Kidney (tissue), 14 donors: ENCODE results near the gene SP100. TPM values are rescaled to one million over a fixed set of nuclear protein-coding genes. Genes with fewer than 3 reads are reported as not detected.

Experiments used
- DNase-seq, 5 donors: peaks; one replicate each; pipeline ENCODE4 v3.0.0-alpha.2; 2013 to 2020
- FAIRE-seq: peaks from 2 replicates; lab custom pipeline; 2012; peaks lifted over from hg19 to GRCh38; lab: Jason Lieb, UNC
- H3K27ac ChIP-seq, 2 donors: one replicate each; pipeline ENCODE4 v1.7.0; 2013; ENCODE audit warnings: low read depth in 2 of 2, low read length in 2 of 2, inconsistent platforms in 1 of 2
- H3K27me3 ChIP-seq: one replicate; pipeline ENCODE4 v1.7.1; 2013; ENCODE audit warnings: low read length, inconsistent platforms; ENCODE audit not compliant: control insufficient read depth, insufficient read depth
- H3K36me3 ChIP-seq, 3 donors: one replicate each; pipeline versions ENCODE4 v1.7.0 to v1.7.1; 2013; ENCODE audit warnings: low read length in 3 of 3, control low read depth in 1 of 3, inconsistent platforms in 1 of 3; ENCODE audit not compliant: insufficient read depth in 3 of 3, control insufficient read depth in 2 of 3
- H3K4me1 ChIP-seq, 3 donors: one replicate each; pipeline versions ENCODE4 v1.7.0 to v1.7.1; 2013; ENCODE audit warnings: low read length in 3 of 3, inconsistent platforms in 1 of 3, low read depth in 1 of 3; ENCODE audit not compliant: control insufficient read depth in 2 of 3, insufficient read depth in 2 of 3
- H3K4me3 ChIP-seq, 3 donors: one replicate each; pipeline versions ENCODE4 v1.7.0 to v1.8.1; 2013; ENCODE audit warnings: low read length in 3 of 3, control low read depth in 1 of 3, inconsistent platforms in 1 of 3
- H3K9ac ChIP-seq, 3 donors: one replicate each; pipeline versions ENCODE4 v1.7.0 to v1.7.1; 2013; ENCODE audit warnings: low read length in 3 of 3, control low read depth in 1 of 3, inconsistent platforms in 1 of 3
- H3K9me3 ChIP-seq, 3 donors: one replicate each; pipeline versions ENCODE4 v1.7.0 to v1.7.1; 2013; ENCODE audit warnings: low read length in 3 of 3, control low read depth in 1 of 3, inconsistent platforms in 1 of 3; ENCODE audit not compliant: control insufficient read depth in 2 of 3, insufficient read depth in 1 of 3
- intact Hi-C: fragments of 100-400 bp; cut with DNase I; formaldehyde crosslinking; loops from one replicate; pipeline ENCODE4 v1.11.1; 2022
- polyA plus RNA-seq: library from polyadenylated mRNA; stranded (reverse); fragments of 350-450 nt; fragmentation: Illumina TruSeq; extraction: RNeasy Lipid Tissue Mini Kit (QIAGEN cat#74804); gene quantifications from one replicate; pipeline ENCODE4 v1.2.3, GENCODE V29; 2014; ENCODE audit warnings: low read depth, low replicate concordance; ENCODE audit not compliant: insufficient read depth
- total RNA-seq: library from RNA; stranded (reverse); fragmentation: NEBNext Ultra II Directional; extraction: Animal tissue kit (Norgen Biotek cat#: 25700); gene quantifications from one replicate; pipeline ENCODE4 v1.2.1, GENCODE V29; 2021
- TF ChIP-seq, protein P1 (sequence below): IDR thresholded peaks from 3 replicates; pipeline ENCODE4 v1.5.1; 2012; ENCODE audit warnings: mild to moderate bottlenecking, moderate library complexity, borderline replicate concordance; ENCODE audit not compliant: insufficient read depth; ENCODE audit errors: extremely low read depth
- donor health status: control.
- donor health status: control.
- donor health status: control.
- donor health status: control.
- donor health status: control.
- donor health status: DM: yes; HTN: yes; CAD: no.
- donor health status: Normal renal cell carcinoma (clear cell type).

The SP100 gene
- total and polyA plus RNA-seq, 2 donors from 2014 or later, result 35.7 to 118 TPM

DNA sequence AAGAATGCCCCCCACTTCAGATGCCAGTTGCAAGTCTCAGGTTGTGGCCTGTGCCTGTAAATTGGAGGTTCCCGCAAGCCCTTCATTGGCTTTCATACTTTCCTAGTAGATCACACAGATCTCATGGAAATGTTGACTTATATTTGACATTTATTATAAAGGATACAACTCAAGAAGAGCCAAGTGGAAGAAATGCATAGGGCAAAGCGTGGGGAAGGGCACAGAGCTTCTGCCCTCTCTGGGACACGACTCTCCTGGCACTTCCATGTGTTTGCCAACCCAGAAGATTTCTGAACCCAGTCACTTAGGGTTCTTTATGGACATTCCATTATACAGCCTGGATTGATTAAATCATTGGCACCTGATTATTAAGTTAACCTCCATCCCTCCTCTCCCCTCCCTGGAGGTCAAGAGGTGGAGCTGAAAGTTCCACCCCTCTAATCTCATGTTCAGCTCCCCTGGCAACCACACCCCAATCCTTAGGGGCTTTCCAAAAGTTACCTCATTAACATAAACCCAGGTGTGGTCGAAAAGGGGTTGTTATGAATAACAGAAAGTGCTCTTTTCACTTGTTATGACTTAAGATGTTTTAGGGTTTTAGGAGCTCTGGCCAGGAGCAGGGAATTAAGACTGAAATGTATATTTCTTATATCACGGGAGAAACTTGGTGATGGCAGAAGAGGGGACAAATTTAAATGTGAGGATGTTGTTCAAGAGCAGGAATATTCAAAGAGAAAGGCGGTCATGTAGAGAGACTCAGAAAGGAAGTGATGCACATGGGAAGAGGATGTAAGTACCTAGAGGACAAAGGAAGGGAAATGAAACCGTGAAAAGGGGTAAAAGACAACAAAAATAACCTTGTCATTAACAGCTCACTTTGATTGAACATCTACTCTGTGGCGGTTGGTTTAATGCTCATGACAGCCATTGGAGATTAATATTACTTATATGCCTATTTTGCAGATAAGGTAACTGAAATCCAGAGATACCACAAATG, 31.8 kb downstream of the SP100 start:
- H3K9ac ChIP-seq, result no peak overlapping the region
- intact Hi-C loops, result no loop called here
- no peaks in the 10 kb centered on the region for H3K9me3 ChIP-seq
- DNase-seq, result no peak
- no peak overlapping the region for H3K27ac ChIP-seq
- H3K36me3 ChIP-seq, result peaks cover 2 to 28% (median 27%) of the 10 kb centered on the region in 3 donors
- H3K4me1 ChIP-seq, result no peaks in the 10 kb centered on the region
- H3K27me3 ChIP-seq, result no peaks in the 10 kb centered on the region
- TF ChIP-seq, protein P1, sequence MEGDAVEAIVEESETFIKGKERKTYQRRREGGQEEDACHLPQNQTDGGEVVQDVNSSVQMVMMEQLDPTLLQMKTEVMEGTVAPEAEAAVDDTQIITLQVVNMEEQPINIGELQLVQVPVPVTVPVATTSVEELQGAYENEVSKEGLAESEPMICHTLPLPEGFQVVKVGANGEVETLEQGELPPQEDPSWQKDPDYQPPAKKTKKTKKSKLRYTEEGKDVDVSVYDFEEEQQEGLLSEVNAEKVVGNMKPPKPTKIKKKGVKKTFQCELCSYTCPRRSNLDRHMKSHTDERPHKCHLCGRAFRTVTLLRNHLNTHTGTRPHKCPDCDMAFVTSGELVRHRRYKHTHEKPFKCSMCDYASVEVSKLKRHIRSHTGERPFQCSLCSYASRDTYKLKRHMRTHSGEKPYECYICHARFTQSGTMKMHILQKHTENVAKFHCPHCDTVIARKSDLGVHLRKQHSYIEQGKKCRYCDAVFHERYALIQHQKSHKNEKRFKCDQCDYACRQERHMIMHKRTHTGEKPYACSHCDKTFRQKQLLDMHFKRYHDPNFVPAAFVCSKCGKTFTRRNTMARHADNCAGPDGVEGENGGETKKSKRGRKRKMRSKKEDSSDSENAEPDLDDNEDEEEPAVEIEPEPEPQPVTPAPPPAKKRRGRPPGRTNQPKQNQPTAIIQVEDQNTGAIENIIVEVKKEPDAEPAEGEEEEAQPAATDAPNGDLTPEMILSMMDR, result no peak
- FAIRE-seq, result no peak
- no peak overlapping the region for H3K4me3 ChIP-seq

DNA sequence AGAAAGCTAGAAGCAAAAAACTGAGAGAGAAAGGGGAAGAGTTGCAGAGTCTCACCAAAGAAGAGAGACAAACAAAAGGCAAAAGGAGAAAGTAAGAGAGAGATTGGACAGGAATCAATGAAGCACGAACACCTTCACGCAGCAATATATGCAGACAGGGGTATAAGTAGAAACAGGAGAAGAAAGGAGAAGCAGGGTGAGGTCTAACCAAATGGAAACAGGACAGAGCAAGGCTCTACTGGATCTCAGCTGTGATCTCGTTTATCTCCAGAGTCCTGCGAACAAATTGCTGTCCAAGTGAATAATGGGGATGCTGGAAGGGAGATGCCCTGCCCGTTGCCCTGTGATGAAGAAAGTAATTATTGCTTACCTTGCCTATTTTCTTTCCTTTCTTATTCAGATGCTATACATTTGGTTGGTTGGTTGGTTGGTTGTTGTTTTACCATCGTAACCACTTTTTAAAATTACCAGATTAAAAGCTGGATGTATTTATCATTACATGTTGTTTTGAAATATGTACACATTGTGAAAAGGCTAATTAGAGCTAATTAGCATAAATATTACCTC, 34.0 kb downstream of the SP100 start:
- Histone ChIP-seq H3K9ac (no peak overlapping the region), H3K4me3 (no peak overlapping the region), H3K27me3 (no peaks in the 10 kb centered on the region), H3K27ac (no peak overlapping the region), H3K36me3 (peaks cover 0 to 28% (median 18%) of the 10 kb centered on the region in 3 donors), H3K9me3 (no peaks in the 10 kb centered on the region), H3K4me1 (no peaks in the 10 kb centered on the region)
- FAIRE-seq (no peak), DNase-seq (no peak)
- TF ChIP-seq, protein P1, result no peak
- intact Hi-C loops, result no loop called here

DNA sequence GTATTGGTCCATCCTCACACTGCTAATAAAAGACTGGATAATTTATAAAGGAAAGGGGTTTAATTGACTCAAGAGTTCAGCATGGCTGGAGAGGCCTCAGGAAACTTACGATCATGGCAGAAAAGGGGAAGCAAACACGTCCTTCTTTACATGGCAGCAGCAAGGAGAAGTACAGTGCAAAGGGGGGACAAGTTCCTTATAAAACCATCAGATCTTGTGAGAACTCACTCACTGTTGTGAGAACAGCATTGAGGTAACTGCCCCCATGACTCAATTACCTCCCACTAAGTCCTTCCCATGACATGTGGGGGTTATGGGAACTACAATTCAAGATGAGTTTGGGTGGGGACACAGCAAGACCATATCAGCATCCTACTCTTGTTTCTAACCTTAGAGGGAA, 37.0 kb downstream of the SP100 start:
- H3K9ac ChIP-seq, result no peak overlapping the region
- peaks cover 0 to 21% (median 16%) of the 10 kb centered on the region in 3 donors for H3K36me3 ChIP-seq
- TF ChIP-seq, protein P1, result no peak
- peaks cover 0 to 2% (median 0%) of the 10 kb centered on the region in 3 donors for H3K4me1 ChIP-seq
- FAIRE-seq (no peak), DNase-seq (no peak)
- intact Hi-C loops, result no loop called here
- no peak overlapping the region for H3K4me3 ChIP-seq
- H3K27ac ChIP-seq, result no peak overlapping the region
- H3K27me3 ChIP-seq, result no peaks in the 10 kb centered on the region
- H3K9me3 ChIP-seq, result no peaks in the 10 kb centered on the region
